DMS114 treated with DMSO at 0.1 percent for 48 hours (cell line): Measurements from ENCODE around the gene CXCL10.
"Not testable (repeated sequence)": the region's sequence is repeated elsewhere in the genome, so short reads cannot be mapped to it uniquely, and the experiment has no call there.

Experiments
- DNase-seq: peaks from one replicate; lab custom pipeline; 2025; ENCODE audit not compliant: unreplicated experiment; lab: John Stamatoyannopoulos, UW

Gene CXCL10

GRCh38 chr4:76028350-76028765, 5.1 kb upstream of the CXCL10 start:
- DNase-seq = no peak

- no peak for DNase-seq
These were observed 768 bp upstream of the CXCL10 start for GRCh38 chr4:76024065-76024464.

GRCh38 chr4:76022677-76023076, 620 bp downstream of the CXCL10 start:
- no peak for DNase-seq

GRCh38 chr4:76022031-76022430, 1.3 kb downstream of the CXCL10 start:
- no peak for DNase-seq

GRCh38 chr4:76017056-76017686, 6.1 kb downstream of the CXCL10 start:
- DNase-seq = no peak

- no peak for DNase-seq
These were observed 6.9 kb downstream of the CXCL10 start for GRCh38 chr4:76016393-76016792.

GRCh38 chr4:76013540-76013939, 9.8 kb downstream of the CXCL10 start:
- DNase-seq = no peak

GRCh38 chr4:76012388-76012801, 10.9 kb downstream of the CXCL10 start:
- no peak for DNase-seq

GRCh38 chr4:76011700-76012387, 11.5 kb downstream of the CXCL10 start:
- no peak for DNase-seq

- no peak for DNase-seq
These were observed 12.2 kb downstream of the CXCL10 start for GRCh38 chr4:76011018-76011670.

GRCh38 chr4:76010576-76010975, 12.7 kb downstream of the CXCL10 start:
- DNase-seq = no peak

- DNase-seq = no peak
These were observed 14.0 kb downstream of the CXCL10 start for GRCh38 chr4:76009311-76009710.

- DNase-seq = no peak
These were observed 16.0 kb downstream of the CXCL10 start, which contains the start of gene CXCL9 for GRCh38 chr4:76007089-76007862. Gene CXCL9 (minus strand): TSS chr4:76007509. CDS start chr4:76007449, 60 bp downstream.

- no peak for DNase-seq
These were observed 19.7 kb downstream of the CXCL10 start for GRCh38 chr4:76003620-76004019.

GRCh38 chr4:76003035-76003434, 20.3 kb downstream of the CXCL10 start:
- DNase-seq = no peak

GRCh38 chr4:76002176-76002575, 21.1 kb downstream of the CXCL10 start:
- DNase-seq = no peak

GRCh38 chr4:76001700-76002099, 21.6 kb downstream of the CXCL10 start:
- DNase-seq = no peak

- DNase-seq = no peak
These were observed 23.0 kb downstream of the CXCL10 start for GRCh38 chr4:76000279-76000678.

- not testable (repeated sequence) for DNase-seq
These were observed 24.7 kb downstream of the CXCL10 start for GRCh38 chr4:75998525-75999147.

GRCh38 chr4:75997946-75998345, 25.4 kb downstream of the CXCL10 start:
- DNase-seq = no peak

GRCh38 chr4:75997081-75997480, 26.2 kb downstream of the CXCL10 start:
- DNase-seq = no peak
